GM21390 (cell line): ENCODE results near the gene ALG2.
"Not testable (repeated sequence)": the region's sequence is repeated elsewhere in the genome, so short reads cannot be mapped to it uniquely, and the experiment has no call there.

ENCODE experiments used
- ATAC-seq: cut with Tn5 transposase; IDR thresholded peaks from one replicate; pipeline ENCODE4 v1.9.1; 2021; ENCODE audit not compliant: unreplicated experiment

Gene ALG2

GRCh38 chr9:99197124-99197630 is 24.6 kb downstream of the ALG2 start:
- ATAC-seq: no peak

- ATAC-seq: not testable (repeated sequence)
Observed at GRCh38 chr9:99196484-99196883, 25.3 kb downstream of the ALG2 start.

- ATAC-seq: no peak
Observed at GRCh38 chr9:99193466-99193821, 28.3 kb downstream of the ALG2 start.

- no peak for ATAC-seq
Observed at GRCh38 chr9:99192786-99193465, 28.8 kb downstream of the ALG2 start.

GRCh38 chr9:99190597-99191283 is 31.0 kb downstream of the ALG2 start:
- ATAC-seq: no peak

DNA sequence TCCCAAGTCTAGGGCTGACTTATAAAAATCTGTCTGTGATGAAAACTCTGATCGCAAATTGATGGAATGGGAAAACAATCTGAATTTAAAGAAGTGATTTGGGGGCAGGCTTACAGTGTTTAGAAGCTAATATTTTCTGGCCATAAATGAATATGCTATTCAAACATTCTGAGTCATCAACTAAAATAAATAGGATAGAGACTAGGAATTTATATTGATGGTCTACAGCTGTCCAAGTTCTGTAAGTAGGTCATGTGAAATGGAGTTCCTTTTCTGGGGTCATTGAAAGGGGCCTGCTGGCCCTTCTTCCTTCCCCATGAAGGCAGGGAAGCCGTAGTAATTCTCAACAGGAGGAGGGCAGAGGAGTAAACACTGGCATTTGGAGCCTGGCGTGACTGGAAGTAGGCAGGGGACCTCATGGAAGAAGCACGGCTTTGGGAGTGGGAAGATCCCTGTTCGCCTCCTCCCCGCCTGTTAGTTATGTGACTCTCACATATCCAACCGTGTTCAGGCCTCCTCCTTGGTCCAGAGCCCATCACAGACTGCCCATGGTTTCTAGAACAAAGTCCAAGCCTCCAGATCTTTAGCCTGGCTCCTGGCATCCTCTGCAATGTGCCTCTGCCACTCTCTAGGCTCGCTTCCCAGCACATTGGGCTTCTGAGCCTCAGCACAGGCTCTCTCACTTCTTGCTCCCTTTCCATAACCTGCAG is 31.7 kb downstream of the ALG2 start:
- no peak for ATAC-seq

GRCh38 chr9:99189186-99189585 is 32.6 kb downstream of the ALG2 start:
- no peak for ATAC-seq

- ATAC-seq: no peak
Observed at GRCh38 chr9:99187311-99187710, 34.4 kb downstream of the ALG2 start.

- no peak for ATAC-seq
Observed at GRCh38 chr9:99185934-99186333, 35.8 kb downstream of the ALG2 start.

DNA sequence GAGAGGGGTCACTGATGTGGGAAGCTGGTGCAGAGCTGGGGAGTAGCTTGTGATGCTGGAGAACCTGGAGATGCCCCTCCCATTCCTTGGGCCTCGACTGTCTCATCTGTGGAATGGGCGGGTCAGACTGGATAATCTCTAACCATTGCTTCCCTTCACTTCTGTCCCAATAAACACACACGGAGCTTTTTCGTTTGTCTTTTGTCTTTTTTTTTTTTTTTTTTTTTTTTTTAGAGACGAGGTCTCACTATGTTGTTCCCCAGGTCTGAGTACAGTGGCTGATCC is 36.5 kb downstream of the ALG2 start:
- no peak for ATAC-seq

- ATAC-seq: peak; percentile 42
Observed at GRCh38 chr9:99184475-99185347, 37.0 kb downstream of the ALG2 start.

- peak; percentile 2 for ATAC-seq
Observed at GRCh38 chr9:99184110-99184474, 37.6 kb downstream of the ALG2 start.

GRCh38 chr9:99183616-99184015 is 38.1 kb downstream of the ALG2 start:
- ATAC-seq: no peak

GRCh38 chr9:99182356-99182755 is 39.4 kb downstream of the ALG2 start:
- no peak for ATAC-seq

GRCh38 chr9:99181621-99182020 is 40.1 kb downstream of the ALG2 start:
- no peak for ATAC-seq

GRCh38 chr9:99181206-99181605 is 40.5 kb downstream of the ALG2 start:
- no peak for ATAC-seq

- no peak for ATAC-seq
Observed at GRCh38 chr9:99180662-99181061, 41.1 kb downstream of the ALG2 start.

DNA sequence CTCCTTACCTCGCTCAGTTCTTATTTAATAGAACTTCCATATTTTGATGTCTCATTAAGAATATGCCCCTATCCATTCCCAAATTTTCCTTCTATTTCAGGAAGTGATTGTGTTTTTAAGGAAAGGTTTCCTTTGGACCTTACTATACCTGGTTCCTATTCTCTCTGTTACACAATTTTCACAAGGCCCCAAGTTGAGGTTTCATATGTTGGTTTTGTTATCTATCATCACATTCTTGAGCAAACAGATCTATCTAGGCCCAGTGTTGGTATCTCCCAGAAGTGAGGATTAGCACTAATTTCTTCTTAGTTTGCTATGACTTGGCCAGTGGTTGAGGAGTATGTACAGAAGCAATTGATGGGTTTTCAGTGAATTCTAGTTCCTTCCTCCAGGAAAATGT is 41.5 kb downstream of the ALG2 start:
- ATAC-seq: no peak

DNA sequence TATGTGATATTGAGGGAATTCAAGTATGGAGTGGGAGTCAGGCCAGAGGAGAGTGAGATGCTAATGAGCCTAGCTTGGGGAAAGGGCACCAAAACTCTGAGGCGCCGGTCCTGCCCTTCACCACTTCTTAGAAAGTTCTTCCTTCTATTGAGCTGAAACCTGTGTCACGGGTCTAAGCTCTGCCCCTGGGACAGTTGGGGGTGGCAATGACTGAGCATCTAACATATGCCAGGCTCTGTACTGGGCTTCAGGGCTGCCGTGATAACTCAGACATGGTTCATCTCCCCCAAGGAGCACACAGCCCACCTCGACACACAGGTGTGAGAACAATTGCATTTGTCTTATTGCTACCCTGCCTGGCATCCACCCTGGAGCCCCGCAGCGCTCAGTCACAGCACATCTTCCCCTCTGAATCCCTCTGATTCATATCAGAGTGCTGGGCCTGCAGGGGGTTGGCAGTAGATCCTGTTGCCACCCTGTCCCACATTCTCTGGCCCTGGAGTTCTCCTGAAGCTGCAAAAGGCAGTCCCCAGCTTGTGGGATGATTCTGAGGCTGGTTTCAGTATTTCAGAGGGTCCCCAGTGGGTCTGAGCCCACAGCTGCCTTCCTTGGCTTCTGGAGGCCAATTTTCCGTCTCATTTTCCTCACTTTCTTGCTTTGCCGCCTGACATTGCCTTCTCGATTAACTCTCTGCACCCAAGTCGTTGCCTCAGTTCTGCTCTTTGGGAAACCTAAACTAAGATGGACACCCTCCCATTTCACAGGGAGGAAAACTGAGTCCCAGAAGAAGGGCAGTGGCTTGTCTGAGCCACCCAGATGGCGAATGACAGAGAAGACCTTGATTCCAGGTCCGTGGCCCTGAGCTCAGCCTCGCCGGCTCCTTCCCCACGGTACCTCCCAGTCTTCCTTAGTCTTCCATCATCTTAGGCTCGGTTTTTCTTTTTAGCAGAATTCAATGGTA is 42.5 kb downstream of the ALG2 start:
- ATAC-seq: no peak
